Activated naive CD4-positive, alpha-beta T cell (primary cell): ENCODE measurements around the gene COA5.
"Not testable (repeated sequence)": the region's sequence is repeated elsewhere in the genome, so short reads cannot be mapped to it uniquely, and the experiment has no call there.

ENCODE experiments used
- DNase-seq, 4 experiments: peaks; one replicate each; lab custom pipeline; 2025; lab: John Stamatoyannopoulos, UW

Gene COA5

GRCh38 chr2:98606431-98606830, 1.9 kb downstream of the COA5 start:
- no peak for DNase-seq

GRCh38 chr2:98605076-98605475, 3.2 kb downstream of the COA5 start:
- DNase-seq = no peak

- DNase-seq = no peak
These were observed 3.8 kb downstream of the COA5 start for GRCh38 chr2:98604547-98604946.

- no peak for DNase-seq
These were observed 6.7 kb downstream of the COA5 start for GRCh38 chr2:98601532-98602132.

- DNase-seq = no peak
These were observed 9.4 kb downstream of the COA5 start for GRCh38 chr2:98598781-98599428.

- not testable (repeated sequence) for DNase-seq
These were observed 13.6 kb downstream of the COA5 start for GRCh38 chr2:98594665-98595064.

- DNase-seq = no peak
These were observed 15.7 kb downstream of the COA5 start for GRCh38 chr2:98592565-98592964.

- DNase-seq = no peak
These were observed 18.8 kb downstream of the COA5 start for GRCh38 chr2:98589489-98589888.

- DNase-seq = no peak
These were observed 19.4 kb downstream of the COA5 start for GRCh38 chr2:98588880-98589431.

GRCh38 chr2:98586551-98587140, 21.7 kb downstream of the COA5 start:
- DNase-seq = no peak

GRCh38 chr2:98585386-98585785, 22.9 kb downstream of the COA5 start:
- no peak for DNase-seq

GRCh38 chr2:98583816-98584618, 24.3 kb downstream of the COA5 start:
- DNase-seq = no peak

GRCh38 chr2:98583276-98583675, 25.0 kb downstream of the COA5 start:
- no peak for DNase-seq

GRCh38 chr2:98582523-98582922, 25.8 kb downstream of the COA5 start:
- DNase-seq = no peak

- DNase-seq = no peak
These were observed 27.5 kb downstream of the COA5 start for GRCh38 chr2:98580656-98581284.

GRCh38 chr2:98579926-98580325, 28.4 kb downstream of the COA5 start:
- DNase-seq = no peak

GRCh38 chr2:98578231-98578630, 30.1 kb downstream of the COA5 start:
- DNase-seq = no peak

GRCh38 chr2:98577313-98577712, 31.0 kb downstream of the COA5 start:
- no peak for DNase-seq

GRCh38 chr2:98576666-98577312, 31.5 kb downstream of the COA5 start:
- no peak for DNase-seq

- DNase-seq = no peak
These were observed 34.9 kb downstream of the COA5 start for GRCh38 chr2:98573426-98573825.

- DNase-seq = no peak
These were observed 35.6 kb downstream of the COA5 start for GRCh38 chr2:98572676-98573075.

- DNase-seq = no peak
These were observed 36.1 kb downstream of the COA5 start for GRCh38 chr2:98572211-98572610.
